HEK293 (cell line): Measurements from ENCODE around the gene RPS6KC1.

Source experiments
- BCL11A ChIP-seq: fragments of 450-650 bp; formaldehyde crosslinking; IDR thresholded peaks from 2 replicates; pipeline ENCODE4 v1.5.1; 2016; ENCODE audit warnings: low read depth, missing biosample characterization, missing genetic modification characterization
- BCL11B ChIP-seq: fragments of 450-650 bp; formaldehyde crosslinking; IDR thresholded peaks from 2 replicates; pipeline ENCODE4 v1.5.1; 2016; ENCODE audit warnings: low read depth, missing biosample characterization, missing genetic modification characterization
- EGR2 ChIP-seq: fragments of 450-650 bp; formaldehyde crosslinking; IDR thresholded peaks from 2 replicates; pipeline ENCODE4 v1.5.1; 2016; ENCODE audit warnings: low read depth, missing biosample characterization, missing genetic modification characterization
- FEZF1 ChIP-seq: fragments of 450-650 bp; formaldehyde crosslinking; IDR thresholded peaks from 2 replicates; pipeline ENCODE4 v1.5.1; 2016; ENCODE audit warnings: missing biosample characterization, missing genetic modification characterization
- GLIS2 ChIP-seq: fragments of 450-650 bp; formaldehyde crosslinking; IDR thresholded peaks from 2 replicates; pipeline ENCODE4 v1.5.1; 2016; ENCODE audit warnings: missing biosample characterization, missing genetic modification characterization
- PATZ1 ChIP-seq: fragments of 450-650 bp; formaldehyde crosslinking; IDR thresholded peaks from 2 replicates; pipeline ENCODE4 v1.5.1; 2016; ENCODE audit warnings: missing biosample characterization, missing genetic modification characterization
- SETDB1 ChIP-seq: IDR thresholded peaks from one replicate; pipeline ENCODE4 v1.6.1; 2017; ENCODE audit warnings: mild to moderate bottlenecking, low read length, moderate library complexity, mixed read lengths; ENCODE audit not compliant: insufficient read length
- SP2 ChIP-seq: fragments of 450-650 bp; formaldehyde crosslinking; IDR thresholded peaks from 2 replicates; pipeline ENCODE4 v1.5.1; 2016; ENCODE audit warnings: missing biosample characterization, missing genetic modification characterization
- ZFP41 ChIP-seq: fragments of 450-650 bp; formaldehyde crosslinking; IDR thresholded peaks from 2 replicates; pipeline ENCODE4 v1.5.1; 2016; ENCODE audit warnings: missing biosample characterization, missing genetic modification characterization, borderline replicate concordance
- ZNF148 ChIP-seq: fragments of 450-650 bp; formaldehyde crosslinking; IDR thresholded peaks from 2 replicates; pipeline ENCODE4 v1.5.0; 2017; ENCODE audit warnings: missing biosample characterization, missing genetic modification characterization, borderline replicate concordance
- ZNF174 ChIP-seq: fragments of 450-650 bp; formaldehyde crosslinking; IDR thresholded peaks from 2 replicates; pipeline ENCODE4 v1.5.0; 2017; ENCODE audit warnings: missing biosample characterization, mild to moderate bottlenecking, missing genetic modification characterization
- ZNF202 ChIP-seq: fragments of 450-650 bp; formaldehyde crosslinking; IDR thresholded peaks from 2 replicates; pipeline ENCODE4 v1.5.1; 2016; ENCODE audit warnings: missing biosample characterization, missing genetic modification characterization, borderline replicate concordance
- ZNF223 ChIP-seq: fragments of 450-650 bp; formaldehyde crosslinking; IDR thresholded peaks from 2 replicates; pipeline ENCODE4 v1.5.1; 2016; ENCODE audit warnings: missing biosample characterization, missing genetic modification characterization
- ZNF24 ChIP-seq: fragments of 450-650 bp; formaldehyde crosslinking; IDR thresholded peaks from 2 replicates; pipeline ENCODE4 v1.5.1; 2016; ENCODE audit warnings: missing biosample characterization, missing genetic modification characterization
- ZNF266 ChIP-seq: fragments of 450-650 bp; formaldehyde crosslinking; IDR thresholded peaks from 2 replicates; pipeline ENCODE4 v1.5.1; 2016; ENCODE audit warnings: missing biosample characterization, missing genetic modification characterization, low read depth
- ZNF274 ChIP-seq, 2 experiments: fragments of 200-500 bp in 1 of 2; fragments of 450-650 bp in 1 of 2; sonication (Bioruptor generic) in 1 of 2; formaldehyde crosslinking in 1 of 2; IDR thresholded peaks; 2 replicates each; pipeline versions ENCODE4 v1.5.1 to v1.6.1; 2014 to 2016; ENCODE audit warnings: borderline replicate concordance in 1 of 2, inconsistent platforms in 1 of 2, low read length in 1 of 2, missing biosample characterization in 1 of 2, missing genetic modification characterization in 1 of 2
- ZNF292 ChIP-seq: fragments of 450-650 bp; formaldehyde crosslinking; IDR thresholded peaks from 2 replicates; pipeline ENCODE4 v1.5.1; 2016; ENCODE audit warnings: low read depth, missing biosample characterization, missing genetic modification characterization, borderline replicate concordance
- ZNF341 ChIP-seq: fragments of 450-650 bp; formaldehyde crosslinking; IDR thresholded peaks from 2 replicates; pipeline ENCODE4; 2016; ENCODE audit warnings: low read depth, missing biosample characterization, missing genetic modification characterization
- ZNF350 ChIP-seq: fragments of 450-650 bp; formaldehyde crosslinking; IDR thresholded peaks from 2 replicates; pipeline ENCODE4 v1.5.0; 2017; ENCODE audit warnings: missing biosample characterization, mild to moderate bottlenecking, missing genetic modification characterization
- ZNF488 ChIP-seq: fragments of 450-650 bp; formaldehyde crosslinking; IDR thresholded peaks from 2 replicates; pipeline ENCODE4 v1.5.1; 2016; ENCODE audit warnings: missing biosample characterization, missing genetic modification characterization
- ZNF501 ChIP-seq: fragments of 450-650 bp; formaldehyde crosslinking; IDR thresholded peaks from 2 replicates; pipeline ENCODE4 v1.5.1; 2016; ENCODE audit warnings: missing biosample characterization, missing genetic modification characterization
- ZNF658 ChIP-seq: fragments of 450-650 bp; formaldehyde crosslinking; IDR thresholded peaks from 2 replicates; pipeline ENCODE4; 2016; ENCODE audit warnings: missing biosample characterization, missing genetic modification characterization
- ZNF670 ChIP-seq: fragments of 450-650 bp; formaldehyde crosslinking; IDR thresholded peaks from 2 replicates; pipeline ENCODE4 v1.5.1; 2016; ENCODE audit warnings: missing biosample characterization, missing genetic modification characterization, low read depth
- ZNF791 ChIP-seq: fragments of 450-650 bp; formaldehyde crosslinking; IDR thresholded peaks from 2 replicates; pipeline ENCODE4 v1.5.1; 2016; ENCODE audit warnings: missing biosample characterization, missing genetic modification characterization
- ZNF837 ChIP-seq: fragments of 450-650 bp; formaldehyde crosslinking; IDR thresholded peaks from 2 replicates; pipeline ENCODE4 v1.5.1; 2016; ENCODE audit warnings: missing biosample characterization, missing genetic modification characterization
- ZSCAN30 ChIP-seq: fragments of 450-650 bp; IDR thresholded peaks from 2 replicates; pipeline ENCODE4 v1.5.1; 2018; ENCODE audit warnings: missing biosample characterization, mild to moderate bottlenecking, missing genetic modification characterization, moderate library complexity
- ZXDB ChIP-seq: fragments of 450-650 bp; formaldehyde crosslinking; IDR thresholded peaks from 2 replicates; pipeline ENCODE4 v1.5.1; 2016; ENCODE audit warnings: missing biosample characterization, missing genetic modification characterization
- TF ChIP-seq, protein P1 (sequence below): fragments of 450-650 bp; IDR thresholded peaks from 2 replicates; pipeline ENCODE4 v1.5.1; 2018; ENCODE audit warnings: missing biosample characterization, missing genetic modification characterization
- TF ChIP-seq, protein P2 (sequence below): fragments of 450-650 bp; formaldehyde crosslinking; IDR thresholded peaks from 2 replicates; pipeline ENCODE4 v1.5.1; 2017; ENCODE audit warnings: missing biosample characterization, missing genetic modification characterization

Gene RPS6KC1

DNA sequence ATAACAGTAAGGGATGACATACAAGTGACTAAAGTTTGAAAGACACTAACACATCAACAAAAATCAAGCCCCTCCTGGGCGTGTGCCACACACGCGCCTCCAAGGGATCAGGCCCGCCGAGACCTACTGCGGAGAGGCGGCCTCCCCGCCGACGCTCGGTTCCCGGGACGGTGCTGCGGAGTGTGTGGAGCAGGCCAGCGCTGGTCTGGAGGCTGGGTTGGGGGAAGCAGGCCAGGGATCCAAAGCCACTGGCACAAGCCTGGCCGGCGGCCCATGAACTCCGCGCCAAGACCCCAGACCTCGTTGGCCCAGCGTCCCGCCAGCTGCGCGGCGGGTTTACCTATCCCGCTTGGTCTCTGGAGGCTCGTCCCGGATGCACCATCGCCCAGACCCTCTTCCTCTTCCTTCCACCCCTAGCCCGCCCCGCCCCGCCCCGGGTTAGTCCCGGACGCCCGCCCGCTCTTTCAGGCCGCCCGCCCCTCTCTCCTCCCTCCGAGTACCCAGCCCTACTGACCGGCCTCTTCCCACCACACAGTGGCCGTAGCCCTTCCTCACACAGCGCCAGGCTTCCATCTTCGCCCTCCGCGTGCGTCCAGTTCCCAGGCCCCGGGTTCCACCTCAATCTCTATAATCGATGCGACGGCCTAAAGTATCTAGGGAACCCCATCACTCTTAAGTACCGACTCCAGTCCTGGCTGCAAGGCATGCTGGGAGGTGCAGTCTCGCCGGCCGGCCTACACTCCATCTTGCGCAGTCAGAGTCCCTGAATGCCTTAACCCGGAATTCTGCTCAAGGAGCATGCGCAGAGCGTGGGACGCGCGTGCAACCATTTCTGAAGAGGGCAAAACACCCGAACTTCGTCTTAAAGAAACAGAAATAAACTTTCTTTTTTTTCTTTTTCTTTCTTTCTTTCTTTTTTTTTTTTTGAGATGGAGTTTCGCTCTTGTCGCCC is 35.7 kb upstream of the RPS6KC1 start, which contains the start of gene ANGEL2 (continued):
- TF ChIP-seq ZNF488 (no peak), GLIS2 (peak; percentile 75), ZFP41 (tag by site-specific recombination) (no peak), ZNF274 (IDR thresholded peaks at IDR 0.05; ENCODE audit: low read length) (no peak), ZNF274 (tag by site-specific recombination; IDR thresholded peaks at IDR 0.05; ENCODE audit: borderline replicate concordance) (no peak), ZNF501 (peak; percentile 90), ZNF174 (tag by site-specific recombination) (no peak), SETDB1 (no peak), ZNF670 (tag by site-specific recombination) (no peak), ZNF202 (tag by site-specific recombination) (no peak), ZNF658 (tag by site-specific recombination) (no peak), BCL11A (tag by site-specific recombination) (no peak), EGR2 (tag by site-specific recombination) (peak; percentile 23), ZNF292 (tag by site-specific recombination) (no peak), FEZF1 (no peak), ZNF837 (tag by site-specific recombination) (no peak), SP2 (peak; percentile 90), ZNF266 (no peak), ZNF223 (tag by site-specific recombination) (no peak), ZNF791 (tag by site-specific recombination) (no peak), PATZ1 (peak; percentile 85; the same call in 1 of the 2 replicates), BCL11B (tag by site-specific recombination) (no peak), ZSCAN30 (tag by site-specific recombination) (0 out of 2 replicates have a peak, but pooled peaks have one; percentile 13), ZNF341 (tag by site-specific recombination) (peak; percentile 86), ZNF350 (tag by site-specific recombination) (no peak; the same call in 1 of the 2 replicates), ZXDB (peak; percentile 92), ZNF148 (no peak), ZNF24 (tag by site-specific recombination) (0 out of 2 replicates have a peak, but pooled peaks have one; percentile 57)
- TF ChIP-seq, protein P1, sequence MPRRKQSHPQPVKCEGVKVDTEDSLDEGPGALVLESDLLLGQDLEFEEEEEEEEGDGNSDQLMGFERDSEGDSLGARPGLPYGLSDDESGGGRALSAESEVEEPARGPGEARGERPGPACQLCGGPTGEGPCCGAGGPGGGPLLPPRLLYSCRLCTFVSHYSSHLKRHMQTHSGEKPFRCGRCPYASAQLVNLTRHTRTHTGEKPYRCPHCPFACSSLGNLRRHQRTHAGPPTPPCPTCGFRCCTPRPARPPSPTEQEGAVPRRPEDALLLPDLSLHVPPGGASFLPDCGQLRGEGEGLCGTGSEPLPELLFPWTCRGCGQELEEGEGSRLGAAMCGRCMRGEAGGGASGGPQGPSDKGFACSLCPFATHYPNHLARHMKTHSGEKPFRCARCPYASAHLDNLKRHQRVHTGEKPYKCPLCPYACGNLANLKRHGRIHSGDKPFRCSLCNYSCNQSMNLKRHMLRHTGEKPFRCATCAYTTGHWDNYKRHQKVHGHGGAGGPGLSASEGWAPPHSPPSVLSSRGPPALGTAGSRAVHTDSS (tag by site-specific recombination), result peak; percentile 44; the same call in 1 of the 2 replicates
- TF ChIP-seq, protein P2, sequence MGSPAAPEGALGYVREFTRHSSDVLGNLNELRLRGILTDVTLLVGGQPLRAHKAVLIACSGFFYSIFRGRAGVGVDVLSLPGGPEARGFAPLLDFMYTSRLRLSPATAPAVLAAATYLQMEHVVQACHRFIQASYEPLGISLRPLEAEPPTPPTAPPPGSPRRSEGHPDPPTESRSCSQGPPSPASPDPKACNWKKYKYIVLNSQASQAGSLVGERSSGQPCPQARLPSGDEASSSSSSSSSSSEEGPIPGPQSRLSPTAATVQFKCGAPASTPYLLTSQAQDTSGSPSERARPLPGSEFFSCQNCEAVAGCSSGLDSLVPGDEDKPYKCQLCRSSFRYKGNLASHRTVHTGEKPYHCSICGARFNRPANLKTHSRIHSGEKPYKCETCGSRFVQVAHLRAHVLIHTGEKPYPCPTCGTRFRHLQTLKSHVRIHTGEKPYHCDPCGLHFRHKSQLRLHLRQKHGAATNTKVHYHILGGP (tag by site-specific recombination), result no peak
